Gastrocnemius medialis (tissue), 4 donors: ENCODE data around the gene DPH3. TPM values are rescaled to one million over a fixed set of nuclear protein-coding genes. Genes with fewer than 3 reads are reported as not detected.
"Not testable (repeated sequence)": the region's sequence is repeated elsewhere in the genome, so short reads cannot be mapped to it uniquely, and the experiment has no call there.

Experiments used
- ATAC-seq, 2 donors: fragments of 150-250 bp; one replicate each; pipeline ENCODE4 v1.9.1; 2016
- DNase-seq, 2 donors: peaks; one replicate each; pipeline ENCODE4 v3.0.0-alpha.2; 2019
- H3K27ac ChIP-seq, 4 donors: fragments of 200-600 bp; sonication (generic); 1 replicate in 1 of 4; 2 replicates in 3 of 4; pipeline ENCODE4 v1.5.1; 2016 to 2018; ENCODE audit warnings: mild to moderate bottlenecking in 2 of 4, moderate library complexity in 1 of 4
- H3K27me3 ChIP-seq, 3 donors: fragments of 200-600 bp; sonication (generic) in 2 of 3; 1 replicate in 1 of 3; 2 replicates in 2 of 3; pipeline versions ENCODE4 v1.5.1 to v1.6.0; 2016 to 2019; ENCODE audit warnings: mild to moderate bottlenecking in 1 of 3, moderate library complexity in 1 of 3
- H3K36me3 ChIP-seq, 2 donors: fragments of 200-600 bp; sonication (generic) in 1 of 2; one replicate each; pipeline ENCODE4 v1.5.1; 2017 to 2018
- H3K4me1 ChIP-seq, 2 donors: fragments of 200-600 bp; sonication (generic) in 1 of 2; one replicate each; pipeline ENCODE4 v1.5.1; 2016 to 2017; ENCODE audit warnings: mild to moderate bottlenecking in 2 of 2
- H3K4me3 ChIP-seq, 4 donors: fragments of 200-600 bp; sonication (generic) in 3 of 4; 1 replicate in 1 of 4; 2 replicates in 3 of 4; pipeline ENCODE4 v1.5.1; 2016 to 2019; ENCODE audit warnings: mild to moderate bottlenecking in 2 of 4
- H3K9me3 ChIP-seq, 3 donors: fragments of 200-600 bp; sonication (generic) in 2 of 3; 1 replicate in 1 of 3; 2 replicates in 2 of 3; pipeline ENCODE4 v1.5.1; 2016 to 2019
- CTCF ChIP-seq, 5 experiments: fragments of 450-650 bp in 3 of 5; fragments of 200-600 bp in 2 of 5; sonication (generic) in 2 of 5; IDR thresholded peaks in 4 of 5; conservative IDR thresholded peaks in 1 of 5; 1 replicate in 4 of 5; 2 replicates in 1 of 5; pipeline ENCODE4 v1.5.1; 2016 to 2019; ENCODE audit warnings: antibody characterized with exemption in 5 of 5, mild to moderate bottlenecking in 3 of 5, moderate library complexity in 3 of 5
- POLR2A ChIP-seq, 2 donors: fragments of 450-650 bp; IDR thresholded peaks; one replicate each; pipeline ENCODE4 v1.6.1; 2017; ENCODE audit warnings: antibody characterized with exemption in 2 of 2, mild to moderate bottlenecking in 2 of 2, moderate library complexity in 2 of 2
- in situ Hi-C, 4 donors: fragments of 200-750 bp; cut with MboI; loops; one replicate each; pipeline versions ENCODE4 v1.15.0 to v1.8.0; 2017; ENCODE audit warnings: low sequenced_read_pairs in 4 of 4
- intact Hi-C: fragments of 100-400 bp; cut with DNase I; formaldehyde crosslinking; loops from one replicate; pipeline ENCODE4 v1.15.1; 2023; ENCODE audit warnings: low total_unique reads
- total RNA-seq, 4 donors: library from RNA; depleted of rRNA; stranded (reverse); fragments of >200 nt; gene quantifications; one replicate each; pipeline versions ENCODE4 v1.1.0 to v1.2.3, GENCODE V29; 2016

Gene DPH3
- 10 to 100 TPM; 40.3 to 66.6 (median 44.2) TPM for total RNA-seq

GRCh38 chr3:16264708-16265454 is at the start of gene DPH3, which contains the start of gene OXNAD1:
TSS of gene DPH3 (minus strand) at chr3:16264943. CDS start at chr3:16264876, 67 bp downstream.
TSS of gene OXNAD1 (plus strand) at chr3:16265212. CDS start at chr3:16270953, 5,741 bp downstream.
- Histone ChIP-seq H3K4me3 (peak within 1 kb of the TSS; percentile 65 to 91 (median 81)), H3K27me3 (no peaks in the 10 kb centered on the region), H3K4me1 (peaks cover 40 to 43% of the 10 kb centered on the region in 2 donors), H3K27ac (peak within 1 kb of the TSS; percentile 89 to 98 (median 92)), H3K9me3 (no peaks in the 10 kb centered on the region), H3K36me3 (peaks cover 0 to 3% of the 10 kb centered on the region in 2 donors)
- TF ChIP-seq CTCF (IDR thresholded peaks at IDR 0.05 in 4 of 5, conservative IDR thresholded peaks at IDR 0.05 in 1 of 5): peak; percentile 22 to 36 (median 32)
- TF ChIP-seq POLR2A (IDR thresholded peaks at IDR 0.05): peak; percentile 80 to 90
- peak; percentile 100 for DNase-seq
- ATAC-seq: peak; percentile 93 to 95
- in situ Hi-C loops: loop anchor here in 1 of 4 donors (25.0 kb wide), 1 partner anchor 653 kb away; the partner anchor contains the start of genes BTD and HACL1
- intact Hi-C loops: loop anchor here (10.0 kb wide), 1 partner anchor 630 kb away; no protein-coding TSS in a partner anchor

GRCh38 chr3:16313886-16314645 is 49.3 kb upstream of the DPH3 start:
- Histone ChIP-seq H3K4me1 (peaks cover 20 to 25% of the 10 kb centered on the region in 2 donors), H3K4me3 (no peak overlapping the region), H3K27me3 (no peaks in the 10 kb centered on the region), H3K27ac (no peak overlapping the region), H3K9me3 (no peaks in the 10 kb centered on the region), H3K36me3 (peaks cover 0 to 8% of the 10 kb centered on the region in 2 donors)
- DNase-seq (no peak), ATAC-seq (no peak)
- intact Hi-C loops: loop anchor here (1.0 to 5.0 kb wide), 2 partner anchors 10 to 58 kb away; no protein-coding TSS in a partner anchor
- in situ Hi-C loops: loop anchor here in 1 of 4 donors (10.0 kb wide), 1 partner anchor 61 kb away; no protein-coding TSS in a partner anchor
- no peak for TF ChIP-seq POLR2A (IDR thresholded peaks at IDR 0.05)
- no peak for TF ChIP-seq CTCF (IDR thresholded peaks at IDR 0.05 in 4 of 5, conservative IDR thresholded peaks at IDR 0.05 in 1 of 5)

GRCh38 chr3:16311960-16312451 is 47.3 kb upstream of the DPH3 start:
- ATAC-seq (peak; percentile 78 to 88), DNase-seq (peak; percentile 24 to 67)
- Histone ChIP-seq H3K36me3 (peaks cover 0 to 8% of the 10 kb centered on the region in 2 donors), H3K27me3 (no peaks in the 10 kb centered on the region), H3K4me1 (peaks cover 20 to 25% of the 10 kb centered on the region in 2 donors), H3K27ac (peak overlapping the region; percentile 59 to 74 (median 70)), H3K9me3 (no peaks in the 10 kb centered on the region), H3K4me3 (no peak overlapping the region)
- in situ Hi-C loops: loop anchor here in 1 of 4 donors (10.0 kb wide), 1 partner anchor 63 kb away; no protein-coding TSS in a partner anchor
- TF ChIP-seq CTCF (IDR thresholded peaks at IDR 0.05 in 4 of 5, conservative IDR thresholded peaks at IDR 0.05 in 1 of 5) (no peak), POLR2A (IDR thresholded peaks at IDR 0.05) (no peak)
- intact Hi-C loops: loop anchor here (5.0 kb wide), 1 partner anchor 60 kb away; no protein-coding TSS in a partner anchor

- peaks cover 20 to 21% of the 10 kb centered on the region in 2 donors for H3K4me1 ChIP-seq
- ATAC-seq, H3K27me3 ChIP-seq, H3K9me3 ChIP-seq, H3K4me3 ChIP-seq, DNase-seq, H3K36me3 ChIP-seq: not testable (repeated sequence)
- in situ Hi-C loops (loop anchor here in 1 of 4 donors (10.0 kb wide), 1 partner anchor 64 kb away; no protein-coding TSS in a partner anchor), intact Hi-C loops (loop anchor here (5.0 kb wide), 1 partner anchor 62 kb away; no protein-coding TSS in a partner anchor)
- H3K27ac ChIP-seq: peak overlapping the region in 2 of 4 donors; percentile 21 to 42
Measured at GRCh38 chr3:16310486-16310885, 45.7 kb upstream of the DPH3 start.
